Ureter (tissue), 1 donor: ENCODE data around the gene RAI14. TPM values are rescaled to one million over a fixed set of nuclear protein-coding genes. Genes with fewer than 3 reads are reported as not detected.
"Not testable (repeated sequence)": the region's sequence is repeated elsewhere in the genome, so short reads cannot be mapped to it uniquely, and the experiment has no call there.

Experiments
- DNase-seq: peaks from one replicate; pipeline ENCODE4 v3.0.0-alpha.2; 2020; ENCODE audit warnings: low spot score
- total RNA-seq: library from RNA; stranded (reverse); gene quantifications from one replicate; pipeline ENCODE4 v1.2.4, GENCODE V29; 2023
- donor health status: DM: yes; HTN: yes; CAD: no.

Gene RAI14
- total RNA-seq, 1 donor from 2014 or later = 55.0 TPM

GRCh38 chr5:34731435-34732232 is 75.5 kb downstream of the RAI14 start:
- no peak for DNase-seq

- no peak for DNase-seq
These were observed 78.2 kb downstream of the RAI14 start for GRCh38 chr5:34734326-34734725.

- DNase-seq = no peak
These were observed 79.6 kb downstream of the RAI14 start for GRCh38 chr5:34735491-34736426.

- no peak for DNase-seq
These were observed 80.5 kb downstream of the RAI14 start for GRCh38 chr5:34736445-34737115.

- DNase-seq = no peak
These were observed 81.6 kb downstream of the RAI14 start for GRCh38 chr5:34737731-34738130.

GRCh38 chr5:34738381-34738780 is 82.3 kb downstream of the RAI14 start:
- DNase-seq = no peak

- peak; percentile 48 for DNase-seq
These were observed 84.3 kb downstream of the RAI14 start for GRCh38 chr5:34740389-34740806.

- DNase-seq = no peak
These were observed 85.9 kb downstream of the RAI14 start for GRCh38 chr5:34742061-34742460.

- DNase-seq = no peak
These were observed 87.8 kb downstream of the RAI14 start for GRCh38 chr5:34743878-34744277.

- DNase-seq = no peak
These were observed 92.3 kb downstream of the RAI14 start for GRCh38 chr5:34748431-34748830.

- DNase-seq = no peak
These were observed 93.3 kb downstream of the RAI14 start for GRCh38 chr5:34749431-34749873.

- DNase-seq = no peak
These were observed 94.1 kb downstream of the RAI14 start for GRCh38 chr5:34750206-34750605.

GRCh38 chr5:34751807-34752736 is 95.9 kb downstream of the RAI14 start:
- no peak for DNase-seq

- DNase-seq = not testable (repeated sequence)
These were observed 97.1 kb downstream of the RAI14 start for GRCh38 chr5:34753236-34753635.

GRCh38 chr5:34755926-34756325 is 99.8 kb downstream of the RAI14 start:
- no peak for DNase-seq

- no peak for DNase-seq
These were observed 100.9 kb downstream of the RAI14 start for GRCh38 chr5:34756781-34757624.

GRCh38 chr5:34758514-34758913 is 102.4 kb downstream of the RAI14 start:
- DNase-seq = no peak

- DNase-seq = not testable (repeated sequence)
These were observed 103.1 kb downstream of the RAI14 start for GRCh38 chr5:34759213-34759612.

- DNase-seq = no peak
These were observed 109.5 kb downstream of the RAI14 start for GRCh38 chr5:34765662-34766061.

- DNase-seq = no peak
These were observed 111.1 kb downstream of the RAI14 start for GRCh38 chr5:34767180-34767579.
